Activated naive CD8-positive, alpha-beta T cell treated with anti-CD3 and anti-CD28 coated beads for 36 hours (primary cell): Measurements from ENCODE around the gene KMT2D. TPM values are rescaled to one million over a fixed set of nuclear protein-coding genes. Genes with fewer than 3 reads are reported as not detected.
A peak's percentile ranks its signal among the peaks of the same experiment; 100 is the strongest.

Experiments
- DNase-seq: peaks from one replicate; pipeline ENCODE4 v3.0.0; 2021
- H3K27ac Mint-ChIP-seq: one replicate; pipeline ENCODE4 v1.8.0; 2022; ENCODE audit warnings: mild to moderate bottlenecking, moderate library complexity, mixed read lengths
- H3K27me3 Mint-ChIP-seq: one replicate; pipeline ENCODE4 v1.8.0; 2022; ENCODE audit warnings: mild to moderate bottlenecking, mixed read lengths
- H3K36me3 Mint-ChIP-seq: one replicate; pipeline ENCODE4 v1.8.0; 2021; ENCODE audit warnings: mild to moderate bottlenecking, mixed read lengths
- H3K4me1 Mint-ChIP-seq: one replicate; pipeline ENCODE4 v1.8.0; 2021; ENCODE audit warnings: mixed read lengths
- H3K4me3 Mint-ChIP-seq: one replicate; pipeline ENCODE4 v1.8.0; 2022; ENCODE audit warnings: mild to moderate bottlenecking, moderate library complexity, mixed read lengths
- H3K9me3 Mint-ChIP-seq: one replicate; pipeline ENCODE4 v1.8.0; 2022; ENCODE audit warnings: mixed read lengths
- total RNA-seq, 2 experiments: library from RNA; stranded (reverse); gene quantifications; one replicate each; pipeline ENCODE4 v1.2.3, GENCODE V29; 2021

KMT2D gene
- total RNA-seq, 2 experiments from 2014 or later: 45.3 to 47.5 TPM

GRCh38 chr12:49025463-49025862, 35.1 kb downstream of the KMT2D start:
- peaks cover 5% of the 10 kb centered on the region for H3K4me1 Mint-ChIP-seq
- H3K36me3 Mint-ChIP-seq: peaks cover 12% of the 10 kb centered on the region
- H3K27me3 Mint-ChIP-seq: no peaks in the 10 kb centered on the region
- no peak overlapping the region for H3K27ac Mint-ChIP-seq
- no peaks in the 10 kb centered on the region for H3K9me3 Mint-ChIP-seq
- H3K4me3 Mint-ChIP-seq: no peak overlapping the region
- DNase-seq: no peak

- no peak overlapping the region for H3K27ac Mint-ChIP-seq
- peaks cover 15% of the 10 kb centered on the region for H3K36me3 Mint-ChIP-seq
- H3K27me3 Mint-ChIP-seq: no peaks in the 10 kb centered on the region
- no peak for DNase-seq
- H3K9me3 Mint-ChIP-seq: no peaks in the 10 kb centered on the region
- peaks cover 9% of the 10 kb centered on the region for H3K4me1 Mint-ChIP-seq
- H3K4me3 Mint-ChIP-seq: no peak overlapping the region
Observed at GRCh38 chr12:49024543-49024942, 36.1 kb downstream of the KMT2D start.

GRCh38 chr12:49023812-49024211, 36.8 kb downstream of the KMT2D start:
- no peak for DNase-seq
- H3K4me1 Mint-ChIP-seq: peaks cover 14% of the 10 kb centered on the region
- no peaks in the 10 kb centered on the region for H3K9me3 Mint-ChIP-seq
- no peak overlapping the region for H3K4me3 Mint-ChIP-seq
- peaks cover 14% of the 10 kb centered on the region for H3K36me3 Mint-ChIP-seq
- no peaks in the 10 kb centered on the region for H3K27me3 Mint-ChIP-seq
- H3K27ac Mint-ChIP-seq: no peak overlapping the region

- no peaks in the 10 kb centered on the region for H3K27me3 Mint-ChIP-seq
- no peak overlapping the region for H3K27ac Mint-ChIP-seq
- peaks cover 15% of the 10 kb centered on the region for H3K36me3 Mint-ChIP-seq
- H3K4me3 Mint-ChIP-seq: no peak overlapping the region
- peaks cover 19% of the 10 kb centered on the region for H3K4me1 Mint-ChIP-seq
- no peak for DNase-seq
- H3K9me3 Mint-ChIP-seq: no peaks in the 10 kb centered on the region
Observed at GRCh38 chr12:49022558-49023178, 37.9 kb downstream of the KMT2D start.

GRCh38 chr12:49021292-49021915, 39.2 kb downstream of the KMT2D start:
- Mint-ChIP-seq H3K4me1 (peaks cover 29% of the 10 kb centered on the region), H3K27ac (no peak overlapping the region), H3K36me3 (peaks cover 26% of the 10 kb centered on the region), H3K4me3 (no peak overlapping the region), H3K27me3 (no peaks in the 10 kb centered on the region), H3K9me3 (no peaks in the 10 kb centered on the region)
- no peak for DNase-seq

- Mint-ChIP-seq H3K9me3 (no peaks in the 10 kb centered on the region), H3K36me3 (peaks cover 33% of the 10 kb centered on the region), H3K27ac (no peak overlapping the region), H3K27me3 (no peaks in the 10 kb centered on the region), H3K4me1 (peaks cover 31% of the 10 kb centered on the region), H3K4me3 (no peak overlapping the region)
- DNase-seq: no peak
Observed at GRCh38 chr12:49020441-49020840, 40.2 kb downstream of the KMT2D start.

- Mint-ChIP-seq H3K27ac (peak overlapping the region; percentile 96), H3K4me3 (peak overlapping the region; percentile 73), H3K27me3 (no peaks in the 10 kb centered on the region), H3K4me1 (peaks cover 35% of the 10 kb centered on the region), H3K36me3 (peaks cover 35% of the 10 kb centered on the region), H3K9me3 (no peaks in the 10 kb centered on the region)
- DNase-seq: peak; percentile 45
Observed at GRCh38 chr12:49019443-49020324, 40.9 kb downstream of the KMT2D start.

GRCh38 chr12:49019120-49019430, 41.5 kb downstream of the KMT2D start:
- Mint-ChIP-seq H3K4me1 (peaks cover 39% of the 10 kb centered on the region), H3K27me3 (no peaks in the 10 kb centered on the region), H3K27ac (peak overlapping the region; percentile 96), H3K9me3 (no peaks in the 10 kb centered on the region), H3K4me3 (peak overlapping the region; percentile 94), H3K36me3 (peaks cover 33% of the 10 kb centered on the region)
- no peak for DNase-seq

GRCh38 chr12:49018261-49019119, 42.1 kb downstream of the KMT2D start, which contains the start of gene PRKAG1:
TSS of gene PRKAG1 (minus strand) at chr12:49018776. CDS start at chr12:49018740, 36 bp downstream.
- H3K27me3 Mint-ChIP-seq: no peaks in the 10 kb centered on the region
- H3K4me1 Mint-ChIP-seq: peaks cover 39% of the 10 kb centered on the region
- H3K36me3 Mint-ChIP-seq: peaks cover 33% of the 10 kb centered on the region
- peak; percentile 97 for DNase-seq
- H3K4me3 Mint-ChIP-seq: peak within 1 kb of the TSS; percentile 94
- peak within 1 kb of the TSS; percentile 96 for H3K27ac Mint-ChIP-seq
- no peaks in the 10 kb centered on the region for H3K9me3 Mint-ChIP-seq

- Mint-ChIP-seq H3K9me3 (no peaks in the 10 kb centered on the region), H3K4me3 (peak overlapping the region; percentile 94), H3K27me3 (no peaks in the 10 kb centered on the region), H3K27ac (peak overlapping the region; percentile 96), H3K4me1 (peaks cover 39% of the 10 kb centered on the region), H3K36me3 (peaks cover 38% of the 10 kb centered on the region)
- peak; percentile 57 for DNase-seq
Observed at GRCh38 chr12:49017891-49018260, 42.7 kb downstream of the KMT2D start.

GRCh38 chr12:49015196-49015595, 45.4 kb downstream of the KMT2D start:
- Mint-ChIP-seq H3K27me3 (no peaks in the 10 kb centered on the region), H3K4me3 (no peak overlapping the region), H3K4me1 (peaks cover 39% of the 10 kb centered on the region), H3K27ac (no peak overlapping the region), H3K9me3 (no peaks in the 10 kb centered on the region), H3K36me3 (peaks cover 50% of the 10 kb centered on the region)
- no peak for DNase-seq

GRCh38 chr12:49014547-49014946, 46.0 kb downstream of the KMT2D start:
- peaks cover 55% of the 10 kb centered on the region for H3K36me3 Mint-ChIP-seq
- H3K9me3 Mint-ChIP-seq: no peaks in the 10 kb centered on the region
- H3K4me1 Mint-ChIP-seq: peaks cover 35% of the 10 kb centered on the region
- no peak overlapping the region for H3K27ac Mint-ChIP-seq
- no peak overlapping the region for H3K4me3 Mint-ChIP-seq
- no peak for DNase-seq
- H3K27me3 Mint-ChIP-seq: no peaks in the 10 kb centered on the region

GRCh38 chr12:49013428-49013827, 47.2 kb downstream of the KMT2D start:
- Mint-ChIP-seq H3K36me3 (peaks cover 54% of the 10 kb centered on the region), H3K4me1 (peaks cover 28% of the 10 kb centered on the region), H3K27me3 (no peaks in the 10 kb centered on the region), H3K4me3 (no peak overlapping the region), H3K27ac (no peak overlapping the region), H3K9me3 (no peaks in the 10 kb centered on the region)
- no peak for DNase-seq

GRCh38 chr12:49012739-49013138, 47.9 kb downstream of the KMT2D start:
- H3K4me3 Mint-ChIP-seq: no peak overlapping the region

More at GRCh38 chr12:49012739-49013138, 47.9 kb downstream of the KMT2D start:
- H3K27me3 Mint-ChIP-seq: no peaks in the 10 kb centered on the region
- no peaks in the 10 kb centered on the region for H3K9me3 Mint-ChIP-seq
- H3K27ac Mint-ChIP-seq: no peak overlapping the region
- no peak for DNase-seq
- peaks cover 53% of the 10 kb centered on the region for H3K36me3 Mint-ChIP-seq
- H3K4me1 Mint-ChIP-seq: peaks cover 26% of the 10 kb centered on the region
